MM.1S (cell line): ENCODE measurements around the gene HAUS1.
A peak's percentile ranks its signal among the peaks of the same experiment; 100 is the strongest.

Experiments used
- DNase-seq: peaks from one replicate; pipeline ENCODE4 v3.0.0-alpha.2; 2015
- H2AFZ ChIP-seq: fragments of 300-600 bp; sonication (generic); 2 replicates; pipeline ENCODE4 v1.6.0; 2016; ENCODE audit warnings: antibody characterized with exemption, low read length
- H3F3A ChIP-seq: fragments of 300-600 bp; sonication (generic); 2 replicates; pipeline ENCODE4 v1.6.1; 2016; ENCODE audit warnings: mild to moderate bottlenecking, antibody characterized with exemption, low read length, moderate library complexity, mixed read lengths; ENCODE audit not compliant: insufficient read depth
- H3K27ac ChIP-seq: fragments of 300-600 bp; sonication (generic); 2 replicates; pipeline ENCODE4 v1.5.1; 2016; ENCODE audit warnings: mild to moderate bottlenecking, low read length
- H3K27me3 ChIP-seq: fragments of 300-600 bp; sonication (generic); replicated peaks from 2 replicates; pipeline ENCODE4 v1.6.0; 2016; ENCODE audit warnings: low read length; ENCODE audit not compliant: insufficient read depth
- H3K36me3 ChIP-seq: fragments of 300-600 bp; sonication (generic); replicated peaks from 2 replicates; pipeline ENCODE4 v1.6.1; 2016; ENCODE audit warnings: mild to moderate bottlenecking, low read length, mixed read lengths; ENCODE audit not compliant: insufficient read depth
- H3K4me1 ChIP-seq: fragments of 300-600 bp; sonication (generic); 2 replicates; pipeline ENCODE4 v1.6.1; 2016; ENCODE audit warnings: low read length, mixed read lengths
- H3K4me2 ChIP-seq: fragments of 300-600 bp; sonication (generic); 2 replicates; pipeline ENCODE4 v1.6.0; 2016; ENCODE audit warnings: low read depth, low read length
- H3K4me3 ChIP-seq: fragments of 300-600 bp; sonication (generic); 2 replicates; pipeline ENCODE4 v1.5.1; 2016; ENCODE audit warnings: low read length, mixed read lengths
- H3K79me2 ChIP-seq: fragments of 300-600 bp; sonication (generic); 2 replicates; pipeline ENCODE4 v1.6.1; 2016; ENCODE audit warnings: mixed run types, low read length, mixed read lengths
- H3K9ac ChIP-seq: fragments of 300-600 bp; sonication (generic); 2 replicates; pipeline ENCODE4 v1.6.1; 2016; ENCODE audit warnings: low read length, mixed read lengths
- H3K9me2 ChIP-seq: fragments of 300-600 bp; sonication (generic); replicated peaks from 2 replicates; pipeline ENCODE4 v1.6.1; 2016; ENCODE audit warnings: mild to moderate bottlenecking, low read length, mixed read lengths; ENCODE audit not compliant: insufficient read depth
- H3K9me3 ChIP-seq: fragments of 300-600 bp; sonication (generic); replicated peaks from 2 replicates; pipeline ENCODE4 v1.6.1; 2016; ENCODE audit warnings: mild to moderate bottlenecking, low read length, mixed read lengths; ENCODE audit not compliant: insufficient read depth
- H4K20me1 ChIP-seq: fragments of 300-600 bp; sonication (generic); 2 replicates; pipeline ENCODE4 v1.6.1; 2016; ENCODE audit warnings: mild to moderate bottlenecking, low read length, moderate library complexity, mixed read lengths; ENCODE audit not compliant: insufficient read depth
- EZH2 ChIP-seq: fragments of 300-600 bp; sonication (generic); optimal IDR thresholded peaks from 2 replicates; pipeline ENCODE3; 2017; ENCODE audit warnings: low read depth, mild to moderate bottlenecking, antibody characterized with exemption, low read length, mixed read lengths
- EZH2phosphoT487 ChIP-seq: fragments of 300-600 bp; sonication (generic); IDR thresholded peaks from 2 replicates; pipeline ENCODE4 v1.6.1; 2018; ENCODE audit warnings: antibody characterized with exemption, low read length
- TF ChIP-seq, protein P1 (sequence below): fragments of 300-600 bp; sonication (generic); IDR thresholded peaks from 2 replicates; pipeline ENCODE4 v1.5.1; 2016; ENCODE audit warnings: antibody characterized with exemption, low read length, mixed read lengths

Gene HAUS1

DNA sequence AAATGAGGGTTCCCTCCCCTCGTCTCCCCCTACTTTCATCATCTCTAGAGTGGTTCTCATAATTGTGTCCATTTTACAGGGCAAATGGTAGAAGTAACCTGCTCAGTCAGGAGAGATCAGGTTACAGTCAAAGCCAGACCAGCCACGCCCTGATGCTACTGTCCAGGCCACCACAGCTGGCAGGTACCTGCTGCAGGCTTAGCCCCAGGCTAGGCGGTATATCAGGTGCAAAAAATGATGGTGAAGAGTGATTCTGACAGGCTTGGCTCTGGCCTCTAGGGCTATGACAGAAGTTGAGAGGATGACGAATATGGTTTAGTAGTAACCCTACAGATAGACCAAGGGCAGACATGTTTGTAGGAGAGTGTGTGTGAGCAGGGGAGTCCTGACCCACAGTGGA lies 67.1 kb downstream of the HAUS1 start:
- DNase-seq, result no peak
- TF ChIP-seq, protein P1, sequence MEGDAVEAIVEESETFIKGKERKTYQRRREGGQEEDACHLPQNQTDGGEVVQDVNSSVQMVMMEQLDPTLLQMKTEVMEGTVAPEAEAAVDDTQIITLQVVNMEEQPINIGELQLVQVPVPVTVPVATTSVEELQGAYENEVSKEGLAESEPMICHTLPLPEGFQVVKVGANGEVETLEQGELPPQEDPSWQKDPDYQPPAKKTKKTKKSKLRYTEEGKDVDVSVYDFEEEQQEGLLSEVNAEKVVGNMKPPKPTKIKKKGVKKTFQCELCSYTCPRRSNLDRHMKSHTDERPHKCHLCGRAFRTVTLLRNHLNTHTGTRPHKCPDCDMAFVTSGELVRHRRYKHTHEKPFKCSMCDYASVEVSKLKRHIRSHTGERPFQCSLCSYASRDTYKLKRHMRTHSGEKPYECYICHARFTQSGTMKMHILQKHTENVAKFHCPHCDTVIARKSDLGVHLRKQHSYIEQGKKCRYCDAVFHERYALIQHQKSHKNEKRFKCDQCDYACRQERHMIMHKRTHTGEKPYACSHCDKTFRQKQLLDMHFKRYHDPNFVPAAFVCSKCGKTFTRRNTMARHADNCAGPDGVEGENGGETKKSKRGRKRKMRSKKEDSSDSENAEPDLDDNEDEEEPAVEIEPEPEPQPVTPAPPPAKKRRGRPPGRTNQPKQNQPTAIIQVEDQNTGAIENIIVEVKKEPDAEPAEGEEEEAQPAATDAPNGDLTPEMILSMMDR, result no peak
- no peak for TF ChIP-seq EZH2phosphoT487
- TF ChIP-seq EZH2, result no peak
- H2AFZ ChIP-seq, result no peak overlapping the region

DNA sequence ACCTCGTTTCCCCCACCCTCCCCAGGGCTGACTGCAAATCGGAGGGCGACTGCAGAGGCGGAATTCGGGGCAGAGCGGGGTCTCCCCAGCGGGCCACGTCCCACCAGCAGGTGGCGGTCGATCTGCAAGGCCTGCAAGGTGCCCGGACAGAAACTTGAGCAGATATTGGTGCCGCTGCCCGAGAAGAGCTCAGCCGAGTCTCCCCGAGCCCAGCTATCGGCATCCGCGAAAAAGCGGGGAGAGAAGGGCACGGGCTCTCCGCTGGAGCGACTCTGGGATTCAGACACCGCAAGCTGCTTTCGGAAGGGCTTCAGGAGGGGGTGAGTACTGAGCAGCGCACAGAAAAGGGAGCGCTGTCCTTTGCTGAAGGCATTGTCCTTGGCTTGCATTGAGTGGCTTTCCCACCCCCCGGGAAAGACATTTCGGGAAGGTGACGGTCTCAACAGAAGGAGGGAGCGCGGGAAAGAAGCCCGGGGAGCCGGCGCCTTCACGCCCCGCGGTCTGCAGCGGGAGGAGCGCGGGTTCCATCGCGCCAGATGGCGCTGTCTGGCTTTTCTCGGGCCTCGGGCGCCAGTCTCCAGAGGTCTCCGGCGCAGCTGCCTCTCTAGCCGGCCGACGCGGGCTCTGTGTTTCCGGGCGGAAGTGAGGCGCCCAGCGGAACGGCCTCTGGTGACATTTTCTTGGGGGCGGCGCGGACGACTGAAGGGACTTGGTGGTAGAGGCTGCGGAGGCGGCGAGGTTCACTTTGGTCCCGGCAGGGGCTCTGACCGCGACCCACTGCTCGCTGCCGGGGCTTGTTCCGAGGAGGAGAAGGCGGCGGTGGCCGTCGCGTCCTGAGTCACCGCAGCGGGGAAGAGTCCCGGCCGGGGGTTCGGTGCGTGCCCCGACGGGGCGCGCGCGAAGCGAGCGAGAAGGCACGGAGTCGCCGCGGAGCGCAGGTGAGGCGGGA lies 69.5 kb downstream of the HAUS1 start:
- Histone ChIP-seq H3K36me3 (no peaks in the 10 kb centered on the region), H3F3A (peaks cover 11% of the 10 kb centered on the region), H3K9me2 (no peaks in the 10 kb centered on the region), H3K9me3 (no peaks in the 10 kb centered on the region), H3K9ac (peak overlapping the region; percentile 94), H3K27me3 (no peaks in the 10 kb centered on the region), H3K4me1 (peaks cover 13% of the 10 kb centered on the region), H3K4me3 (peak overlapping the region; percentile 84), H4K20me1 (0 out of 2 replicates have a peak, but pooled peaks cover 3% of the 10 kb centered on the region), H3K27ac (peak overlapping the region; percentile 68), H2AFZ (peak overlapping the region; percentile 91), H3K4me2 (peak overlapping the region; percentile 73), H3K79me2 (peaks cover 49% of the 10 kb centered on the region)
- TF ChIP-seq, protein P1, result peak; percentile 75
- no peak for TF ChIP-seq EZH2
- peak; percentile 96 for DNase-seq

More for the DNA sequence above, 67.1 kb downstream of the HAUS1 start:
- H3K27me3 ChIP-seq, result no peaks in the 10 kb centered on the region
- H3K4me1 ChIP-seq, result peaks cover 21% of the 10 kb centered on the region
- no peak overlapping the region for H3K4me2 ChIP-seq
- H3K79me2 ChIP-seq, result peaks cover 25% of the 10 kb centered on the region
- no peak overlapping the region for H3K27ac ChIP-seq
- no peaks in the 10 kb centered on the region for H4K20me1 ChIP-seq
- H3K36me3 ChIP-seq, result no peaks in the 10 kb centered on the region
- H3F3A ChIP-seq, result peaks cover 19% of the 10 kb centered on the region
- no peak overlapping the region for H3K9ac ChIP-seq
- no peaks in the 10 kb centered on the region for H3K9me3 ChIP-seq
- H3K9me2 ChIP-seq, result no peaks in the 10 kb centered on the region
- H3K4me3 ChIP-seq, result no peak overlapping the region

DNA sequence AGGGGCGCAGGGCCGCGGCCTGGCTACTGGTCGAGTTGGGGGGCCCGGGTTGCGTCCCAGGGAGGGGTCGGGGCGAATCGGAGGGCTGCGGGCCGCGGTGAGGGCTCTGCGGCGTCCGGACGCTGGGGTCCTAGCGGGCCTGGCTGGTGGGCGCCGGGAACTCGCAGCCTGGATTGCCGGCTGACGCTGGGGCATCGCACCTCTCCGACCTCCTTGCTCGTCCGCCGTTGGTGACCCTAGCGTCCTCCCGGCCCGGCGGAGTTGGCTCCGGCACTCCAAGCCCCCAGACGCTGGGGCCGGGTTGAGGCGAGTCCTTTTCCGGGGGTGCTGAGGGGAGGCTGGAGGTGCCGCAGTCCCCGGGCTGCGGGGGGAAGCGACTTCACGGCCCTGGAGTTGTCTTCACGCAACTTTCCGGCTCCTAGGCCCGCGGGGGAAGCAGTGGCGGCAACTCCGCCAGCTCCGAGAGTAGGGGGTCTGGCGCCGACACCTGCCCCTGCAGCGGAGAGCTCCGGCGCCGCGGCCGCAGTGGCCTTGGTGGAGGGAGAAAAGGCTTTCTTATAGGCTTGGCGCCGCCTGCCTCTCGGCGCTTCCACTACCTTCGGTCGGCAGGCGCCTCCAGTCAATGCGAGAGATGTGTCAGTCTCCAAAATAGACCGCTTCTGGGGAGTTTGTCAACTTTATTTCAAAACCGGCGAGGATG lies 70.3 kb downstream of the HAUS1 start:
- H3K36me3 ChIP-seq, result no peaks in the 10 kb centered on the region
- TF ChIP-seq EZH2phosphoT487 (no peak), EZH2 (no peak)
- TF ChIP-seq, protein P1, result no peak; the same call in 1 of the 2 replicates
- H3K9me3 ChIP-seq, result no peaks in the 10 kb centered on the region
- H3K79me2 ChIP-seq, result peaks cover 57% of the 10 kb centered on the region
- peaks cover 10% of the 10 kb centered on the region; the same call in 1 of the 2 replicates for H3K4me1 ChIP-seq
- H3K4me2 ChIP-seq, result peak overlapping the region; percentile 73
- H3K9me2 ChIP-seq, result no peaks in the 10 kb centered on the region
- H3K27ac ChIP-seq, result peak overlapping the region; percentile 68
- H3K4me3 ChIP-seq, result peak overlapping the region; percentile 84
- H3K9ac ChIP-seq, result peak overlapping the region; percentile 94
- H3F3A ChIP-seq, result peaks cover 3% of the 10 kb centered on the region; the same call in 1 of the 2 replicates
- H2AFZ ChIP-seq, result peak overlapping the region; percentile 78
- peak; percentile 54 for DNase-seq
- no peaks in the 10 kb centered on the region for H3K27me3 ChIP-seq
- H4K20me1 ChIP-seq, result 0 out of 2 replicates have a peak, but pooled peaks cover 3% of the 10 kb centered on the region
